Effector memory CD4-positive, alpha-beta T cell (primary cell): ENCODE data around the gene TMEM107.
"Not testable (repeated sequence)": the region's sequence is repeated elsewhere in the genome, so short reads cannot be mapped to it uniquely, and the experiment has no call there.

Source experiments
- DNase-seq, 3 donors: peaks; one replicate each; pipeline ENCODE4 v3.0.0-alpha.2; 2020
- H3K27ac ChIP-seq: 2 replicates; pipeline ENCODE4 v1.7.0; 2013; ENCODE audit warnings: mild to moderate bottlenecking, low read length, moderate library complexity; ENCODE audit not compliant: insufficient read depth, poor library complexity, severe bottlenecking
- H3K27me3 ChIP-seq: replicated peaks from 2 replicates; pipeline ENCODE4 v1.7.0; 2013; ENCODE audit warnings: mild to moderate bottlenecking, low read length; ENCODE audit not compliant: insufficient read depth, control insufficient read depth, poor library complexity, severe bottlenecking
- H3K36me3 ChIP-seq: 2 replicates; pipeline ENCODE4 v1.7.0; 2013; ENCODE audit warnings: mild to moderate bottlenecking, low read length, moderate library complexity; ENCODE audit not compliant: control insufficient read depth, insufficient read depth
- H3K4me1 ChIP-seq: 2 replicates; pipeline ENCODE4 v1.7.0; 2013; ENCODE audit warnings: low read length, mild to moderate bottlenecking; ENCODE audit not compliant: control insufficient read depth, insufficient read depth, poor library complexity, severe bottlenecking
- H3K4me3 ChIP-seq: 2 replicates; pipeline ENCODE4 v1.7.0; 2013; ENCODE audit warnings: low read length, low read depth, mild to moderate bottlenecking; ENCODE audit not compliant: insufficient read depth, poor library complexity, severe bottlenecking
- H3K9me3 ChIP-seq: 2 replicates; pipeline ENCODE4 v1.7.0; 2013; ENCODE audit warnings: mild to moderate bottlenecking, low read length, moderate library complexity; ENCODE audit not compliant: control insufficient read depth

TMEM107 gene

GRCh38 chr17:8173056-8173870 is 2.9 kb downstream of the TMEM107 start:
- Histone ChIP-seq H3K36me3 (no peaks in the 10 kb centered on the region), H3K27ac (peak overlapping the region; percentile 97), H3K9me3 (no peaks in the 10 kb centered on the region), H3K4me3 (peak overlapping the region; percentile 39), H3K4me1 (peaks cover 31% of the 10 kb centered on the region), H3K27me3 (no peaks in the 10 kb centered on the region)
- peak; percentile 65 to 74 (median 65) for DNase-seq

- H3K4me1 ChIP-seq = peaks cover 15% of the 10 kb centered on the region
- not testable (repeated sequence) for H3K36me3 ChIP-seq, H3K9me3 ChIP-seq, H3K27me3 ChIP-seq, H3K27ac ChIP-seq, H3K4me3 ChIP-seq, DNase-seq
These were observed 6.0 kb downstream of the TMEM107 start for GRCh38 chr17:8170186-8170585.

GRCh38 chr17:8167526-8167925 is 8.7 kb downstream of the TMEM107 start:
- H3K27me3 ChIP-seq = no peaks in the 10 kb centered on the region
- no peaks in the 10 kb centered on the region for H3K9me3 ChIP-seq

DNA sequence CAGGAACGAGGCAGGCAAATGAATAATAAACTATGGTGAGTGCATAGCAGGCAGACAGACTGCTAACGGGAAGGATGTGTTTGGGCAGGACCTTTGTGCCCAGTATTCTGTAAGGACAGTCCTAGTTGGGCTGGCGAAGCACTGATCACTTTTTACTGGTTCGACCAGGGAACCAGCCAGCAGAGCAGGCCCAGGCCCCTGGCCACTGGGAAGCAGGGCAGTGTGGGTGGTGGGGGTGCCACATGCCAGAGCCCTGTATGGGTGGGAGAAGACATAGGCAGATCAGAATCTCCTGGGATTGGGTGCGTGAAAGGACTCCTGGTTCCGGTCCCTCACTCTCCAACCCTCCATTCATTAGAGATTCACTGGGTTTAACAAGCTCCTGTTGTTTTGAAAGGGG is 9.4 kb downstream of the TMEM107 start:
- no peaks in the 10 kb centered on the region for H3K9me3 ChIP-seq
- H3K27me3 ChIP-seq = no peaks in the 10 kb centered on the region
- peaks cover 26% of the 10 kb centered on the region for H3K4me1 ChIP-seq
- no peak overlapping the region for H3K4me3 ChIP-seq
- H3K36me3 ChIP-seq = no peaks in the 10 kb centered on the region
- H3K27ac ChIP-seq = no peak overlapping the region
- DNase-seq = no peak

More at GRCh38 chr17:8167526-8167925, 8.7 kb downstream of the TMEM107 start:
- no peak for DNase-seq
- H3K36me3 ChIP-seq = no peaks in the 10 kb centered on the region
- peaks cover 24% of the 10 kb centered on the region for H3K4me1 ChIP-seq
- no peak overlapping the region for H3K27ac ChIP-seq
- H3K4me3 ChIP-seq = no peak overlapping the region

DNA sequence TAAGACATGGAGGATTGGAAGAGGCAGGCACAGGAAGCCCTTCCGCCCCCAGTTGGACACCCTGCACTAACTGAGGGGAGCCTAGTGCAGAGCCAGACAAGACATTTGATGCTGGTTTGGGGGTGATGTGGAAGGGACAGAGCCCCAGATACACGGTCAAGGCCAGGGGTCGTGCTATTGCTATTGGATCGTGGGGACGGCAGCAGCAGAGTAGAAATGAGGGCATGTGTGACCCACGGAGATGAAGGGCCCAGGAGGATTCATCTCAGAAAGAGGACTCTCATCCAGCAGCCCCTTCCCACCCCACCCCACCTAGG is 11.4 kb downstream of the TMEM107 start:
- Histone ChIP-seq H3K4me3 (peak overlapping the region; percentile 41), H3K9me3 (no peaks in the 10 kb centered on the region), H3K27ac (peak overlapping the region; percentile 97), H3K27me3 (no peaks in the 10 kb centered on the region), H3K36me3 (peaks cover 13% of the 10 kb centered on the region), H3K4me1 (peaks cover 41% of the 10 kb centered on the region)
- DNase-seq = no peak

DNA sequence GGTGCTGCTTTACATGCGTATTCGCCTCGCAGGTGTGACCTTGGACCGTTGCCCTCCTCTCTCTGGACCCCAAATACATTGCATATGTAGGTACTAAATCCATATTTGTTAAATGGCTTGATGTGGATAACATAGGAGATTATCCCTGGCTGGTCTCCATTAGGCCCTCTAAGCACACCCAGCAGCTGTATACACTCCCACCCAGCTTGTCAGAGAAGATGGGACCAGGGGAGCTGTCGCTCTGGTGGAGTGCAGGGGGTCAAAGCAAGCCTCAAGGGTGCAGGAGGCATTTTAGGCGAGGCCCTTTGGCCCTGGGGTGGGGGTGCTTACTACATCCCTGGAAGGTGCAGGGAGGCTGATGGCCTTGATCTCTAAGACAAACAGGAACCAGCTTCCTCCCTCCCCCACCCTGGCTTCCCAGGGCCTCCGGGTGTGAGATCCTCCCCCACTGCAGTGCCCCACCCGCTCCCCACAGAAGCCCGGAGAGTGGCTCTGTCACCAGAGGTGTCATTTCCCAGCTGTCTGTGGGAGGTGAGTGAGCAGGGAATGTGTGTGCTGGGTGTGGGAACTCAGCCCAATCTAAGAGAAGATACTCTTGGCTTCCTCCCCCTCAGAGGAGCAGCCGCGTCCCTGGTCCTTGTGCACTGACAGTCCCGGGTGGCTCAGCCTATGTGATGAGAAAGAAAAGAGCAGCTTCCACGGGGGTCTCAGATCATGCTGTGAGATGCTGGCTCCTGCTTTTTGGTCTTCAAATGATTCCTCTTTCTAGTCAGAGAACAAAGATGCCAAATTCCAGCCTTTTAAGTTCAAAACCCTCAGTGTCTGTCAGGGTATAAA is 12.0 kb downstream of the TMEM107 start:
- Histone ChIP-seq H3K4me1 (peaks cover 41% of the 10 kb centered on the region), H3K36me3 (peaks cover 19% of the 10 kb centered on the region), H3K4me3 (peak overlapping the region; percentile 41)

GRCh38 chr17:8162997-8163977 is 12.9 kb downstream of the TMEM107 start:
- H3K9me3 ChIP-seq = no peaks in the 10 kb centered on the region
- peaks cover 41% of the 10 kb centered on the region for H3K4me1 ChIP-seq
- peak overlapping the region; percentile 97 for H3K27ac ChIP-seq
- H3K4me3 ChIP-seq = peak overlapping the region; percentile 51
- no peaks in the 10 kb centered on the region for H3K27me3 ChIP-seq
- DNase-seq = no peak
- peaks cover 24% of the 10 kb centered on the region for H3K36me3 ChIP-seq

More for the DNA sequence above, 12.0 kb downstream of the TMEM107 start:
- H3K27ac ChIP-seq = peak overlapping the region; percentile 97
- no peaks in the 10 kb centered on the region for H3K9me3 ChIP-seq
- H3K27me3 ChIP-seq = no peaks in the 10 kb centered on the region
- DNase-seq = peak; percentile 57 to 65 (median 65)

GRCh38 chr17:8162233-8162996 is 13.8 kb downstream of the TMEM107 start, which contains the start of gene VAMP2:
Gene VAMP2 (minus strand): TSS chr17:8162948. CDS start chr17:8162879, 69 bp downstream.
- H3K36me3 ChIP-seq = peaks cover 27% of the 10 kb centered on the region
- peak within 1 kb of the TSS; percentile 95 for H3K4me3 ChIP-seq
- H3K27ac ChIP-seq = peak within 1 kb of the TSS; percentile 97
- H3K4me1 ChIP-seq = peaks cover 41% of the 10 kb centered on the region
- H3K9me3 ChIP-seq = no peaks in the 10 kb centered on the region
- H3K27me3 ChIP-seq = no peaks in the 10 kb centered on the region
- peak; percentile 69 to 78 (median 71) for DNase-seq
